Measurements from ENCODE around the gene MBD3. TPM values are rescaled to one million over a fixed set of nuclear protein-coding genes. Genes with fewer than 3 reads are reported as not detected.

The MBD3 gene
- total RNA-seq, 4 donors from 2014 or later, result 53.8 to 75.9 (median 64.5) TPM

- no peaks in the 10 kb centered on the region for H3K36me3 ChIP-seq
- no peak overlapping the region for H3K27ac ChIP-seq
- TF ChIP-seq POLR2A (IDR thresholded peaks at IDR 0.05) (no peak), CTCF (IDR thresholded peaks at IDR 0.05) (no peak)
- no peak for DNase-seq
- no peaks in the 10 kb centered on the region for H3K27me3 ChIP-seq
- intact Hi-C loops (cut with DNase I; ENCODE audit: low total_unique reads), result no loop called here
- no peaks in the 10 kb centered on the region for H3K4me1 ChIP-seq
- H3K9me3 ChIP-seq, result no peaks in the 10 kb centered on the region
- no peak overlapping the region for H3K4me3 ChIP-seq
Observed at GRCh38 chr19:1598777-1599459, 6.3 kb upstream of the MBD3 start.

- intact Hi-C loops (cut with DNase I; ENCODE audit: low total_unique reads), result no loop called here
- no peaks in the 10 kb centered on the region for H3K36me3 ChIP-seq
- TF ChIP-seq POLR2A (IDR thresholded peaks at IDR 0.05) (no peak), CTCF (IDR thresholded peaks at IDR 0.05) (no peak)
- H3K4me3 ChIP-seq, result peak overlapping the region in 1 of 2 donors; percentile 54
- DNase-seq, result no peak
- no peaks in the 10 kb centered on the region for H3K4me1 ChIP-seq
- H3K27me3 ChIP-seq, result no peaks in the 10 kb centered on the region
- no peaks in the 10 kb centered on the region for H3K9me3 ChIP-seq
- peak overlapping the region; percentile 76 to 100 for H3K27ac ChIP-seq
Observed at GRCh38 chr19:1593501-1593772, 772 bp upstream of the MBD3 start.

- no peaks in the 10 kb centered on the region for H3K36me3 ChIP-seq
- peak; percentile 78 to 86 for DNase-seq
- no peaks in the 10 kb centered on the region for H3K9me3 ChIP-seq
- peak overlapping the region; percentile 99 to 100 for H3K27ac ChIP-seq
- H3K4me1 ChIP-seq, result no peaks in the 10 kb centered on the region
- intact Hi-C loops (cut with DNase I; ENCODE audit: low total_unique reads), result no loop called here
- H3K4me3 ChIP-seq, result peak overlapping the region; percentile 66 to 97
- H3K27me3 ChIP-seq, result no peaks in the 10 kb centered on the region
- TF ChIP-seq POLR2A (IDR thresholded peaks at IDR 0.05) (peak; percentile 77 to 81), CTCF (IDR thresholded peaks at IDR 0.05) (no peak)
Observed at GRCh38 chr19:1592024-1592754, 476 bp downstream of the MBD3 start.

- intact Hi-C loops (cut with DNase I; ENCODE audit: low total_unique reads), result no loop called here
- no peak for DNase-seq
Observed at GRCh38 chr19:1591421-1592023, 1.1 kb downstream of the MBD3 start.

More at GRCh38 chr19:1591421-1592023, 1.1 kb downstream of the MBD3 start:
- H3K4me3 ChIP-seq, result peak overlapping the region; percentile 66 to 97
- H3K36me3 ChIP-seq, result no peaks in the 10 kb centered on the region
- H3K4me1 ChIP-seq, result no peaks in the 10 kb centered on the region
- H3K27me3 ChIP-seq, result no peaks in the 10 kb centered on the region
- TF ChIP-seq POLR2A (IDR thresholded peaks at IDR 0.05) (no peak), CTCF (IDR thresholded peaks at IDR 0.05) (no peak)
- peak overlapping the region; percentile 99 to 100 for H3K27ac ChIP-seq
- H3K9me3 ChIP-seq, result no peaks in the 10 kb centered on the region

Data from uterus (tissue), 4 donors.